SU-DHL-6 (cell line): Measurements from ENCODE around the gene PSMF1.

ENCODE experiments used
- EZH2phosphoT487 ChIP-seq: fragments of 200-600 bp; sonication (generic), shearing (Covaris generic); conservative IDR thresholded peaks from 2 replicates; pipeline ENCODE4 v1.6.1; 2018; ENCODE audit warnings: mild to moderate bottlenecking, antibody characterized with exemption, low read length, moderate library complexity, mixed read lengths
- TF ChIP-seq, protein P1 (sequence below): fragments of 200-600 bp; sonication (generic); IDR thresholded peaks from one replicate; pipeline ENCODE4 v1.5.1; 2017; ENCODE audit warnings: antibody characterized with exemption, mild to moderate bottlenecking, low read length, moderate library complexity; ENCODE audit not compliant: insufficient read depth, poor library complexity, severe bottlenecking

DNA sequence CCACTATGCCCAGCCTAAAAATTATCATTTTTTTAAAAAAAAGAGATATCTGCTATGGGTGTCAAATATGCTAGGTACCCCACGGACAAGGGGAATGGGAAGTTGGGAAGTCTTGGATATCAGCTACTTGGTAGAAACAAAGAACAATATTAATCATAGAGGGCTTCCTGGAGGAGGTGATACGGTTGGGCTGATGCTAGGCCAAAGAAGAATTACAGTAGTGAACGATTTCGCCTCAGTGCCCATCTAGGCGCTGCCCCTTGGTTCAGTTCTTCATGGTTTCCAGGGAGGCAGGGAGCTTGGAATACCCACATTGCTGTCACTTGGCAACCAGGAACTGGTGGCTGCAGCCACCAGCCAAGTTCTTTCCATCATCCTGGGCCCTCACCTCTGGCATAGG is 5.5 kb upstream of the PSMF1 start:
- TF ChIP-seq, protein P1, sequence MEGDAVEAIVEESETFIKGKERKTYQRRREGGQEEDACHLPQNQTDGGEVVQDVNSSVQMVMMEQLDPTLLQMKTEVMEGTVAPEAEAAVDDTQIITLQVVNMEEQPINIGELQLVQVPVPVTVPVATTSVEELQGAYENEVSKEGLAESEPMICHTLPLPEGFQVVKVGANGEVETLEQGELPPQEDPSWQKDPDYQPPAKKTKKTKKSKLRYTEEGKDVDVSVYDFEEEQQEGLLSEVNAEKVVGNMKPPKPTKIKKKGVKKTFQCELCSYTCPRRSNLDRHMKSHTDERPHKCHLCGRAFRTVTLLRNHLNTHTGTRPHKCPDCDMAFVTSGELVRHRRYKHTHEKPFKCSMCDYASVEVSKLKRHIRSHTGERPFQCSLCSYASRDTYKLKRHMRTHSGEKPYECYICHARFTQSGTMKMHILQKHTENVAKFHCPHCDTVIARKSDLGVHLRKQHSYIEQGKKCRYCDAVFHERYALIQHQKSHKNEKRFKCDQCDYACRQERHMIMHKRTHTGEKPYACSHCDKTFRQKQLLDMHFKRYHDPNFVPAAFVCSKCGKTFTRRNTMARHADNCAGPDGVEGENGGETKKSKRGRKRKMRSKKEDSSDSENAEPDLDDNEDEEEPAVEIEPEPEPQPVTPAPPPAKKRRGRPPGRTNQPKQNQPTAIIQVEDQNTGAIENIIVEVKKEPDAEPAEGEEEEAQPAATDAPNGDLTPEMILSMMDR, result no peak
- TF ChIP-seq EZH2phosphoT487, result no peak
